ENCODE results near the gene PNMA1. TPM values are rescaled to one million over a fixed set of nuclear protein-coding genes. Genes with fewer than 3 reads are reported as not detected.

PNMA1 gene
- total and polyA plus RNA-seq, 9 of the 15 experiments (the other 6 are each of a cell fraction or from before 2014, with no cell fraction given) = 1.7 to 26.4 (median 8.7) TPM

DNA sequence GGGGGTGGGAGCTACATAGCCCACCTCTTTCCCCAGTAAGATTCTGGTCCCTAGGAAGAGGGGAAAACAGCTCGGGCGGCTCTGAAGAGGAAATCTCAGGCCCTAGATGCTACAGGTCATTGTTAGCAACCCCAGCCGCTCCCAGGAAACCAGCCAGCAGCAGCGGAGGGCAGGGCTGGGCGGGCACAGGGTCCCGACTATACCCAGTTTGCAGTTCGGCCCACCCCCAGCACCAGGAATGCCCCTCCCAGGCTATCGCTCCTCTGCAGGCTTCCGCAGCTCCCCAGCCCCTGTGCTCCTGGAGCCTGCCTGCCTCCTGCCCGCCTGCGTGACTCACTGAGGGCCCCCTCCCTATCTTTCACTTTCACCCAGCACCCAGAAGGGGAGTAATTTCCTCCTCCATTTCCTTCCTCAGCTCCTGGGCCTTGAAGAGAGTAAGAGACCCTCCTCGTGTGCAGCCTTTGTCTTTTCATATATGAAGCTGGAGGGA is 27.2 kb upstream of the PNMA1 start (continued):
- TF ChIP-seq MBD1 (CRISPR knock-in tag; IDR thresholded peaks at IDR 0.05) = no peak
- peak; percentile 64 for TF ChIP-seq NEUROD1 (IDR thresholded peaks at IDR 0.05; ENCODE audit: borderline replicate concordance, low read depth, low read length, partially characterized antibody)
- no peak for TF ChIP-seq SRSF7 (optimal IDR thresholded peaks at IDR 0.05; ENCODE audit: low read depth, low read length)
- TF ChIP-seq, protein P1, sequence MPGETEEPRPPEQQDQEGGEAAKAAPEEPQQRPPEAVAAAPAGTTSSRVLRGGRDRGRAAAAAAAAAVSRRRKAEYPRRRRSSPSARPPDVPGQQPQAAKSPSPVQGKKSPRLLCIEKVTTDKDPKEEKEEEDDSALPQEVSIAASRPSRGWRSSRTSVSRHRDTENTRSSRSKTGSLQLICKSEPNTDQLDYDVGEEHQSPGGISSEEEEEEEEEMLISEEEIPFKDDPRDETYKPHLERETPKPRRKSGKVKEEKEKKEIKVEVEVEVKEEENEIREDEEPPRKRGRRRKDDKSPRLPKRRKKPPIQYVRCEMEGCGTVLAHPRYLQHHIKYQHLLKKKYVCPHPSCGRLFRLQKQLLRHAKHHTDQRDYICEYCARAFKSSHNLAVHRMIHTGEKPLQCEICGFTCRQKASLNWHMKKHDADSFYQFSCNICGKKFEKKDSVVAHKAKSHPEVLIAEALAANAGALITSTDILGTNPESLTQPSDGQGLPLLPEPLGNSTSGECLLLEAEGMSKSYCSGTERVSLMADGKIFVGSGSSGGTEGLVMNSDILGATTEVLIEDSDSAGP (CRISPR knock-in tag; IDR thresholded peaks at IDR 0.05) = no peak
- no peak for TF ChIP-seq ZNF717 (CRISPR knock-in tag; IDR thresholded peaks at IDR 0.05)
- no peak for TF ChIP-seq HDAC8 (tag; IDR thresholded peaks at IDR 0.05)
- TF ChIP-seq PURB (CRISPR knock-in tag; IDR thresholded peaks at IDR 0.05; ENCODE audit: low read depth) = no peak
- TF ChIP-seq TCFL5 (CRISPR knock-in tag; conservative IDR thresholded peaks at IDR 0.05) = no peak
- TF ChIP-seq GABPB2 (CRISPR knock-in tag; conservative IDR thresholded peaks at IDR 0.05) = no peak
- TF ChIP-seq HNRNPL (IDR thresholded peaks at IDR 0.05; ENCODE audit: low read depth, low read length) = peak; percentile 76; the same call in 1 of the 2 replicates
- no peak for TF ChIP-seq BDP1 (IDR thresholded peaks at IDR 0.05; ENCODE audit: insufficient read depth, insufficient read length)
- TF ChIP-seq, protein P2, sequence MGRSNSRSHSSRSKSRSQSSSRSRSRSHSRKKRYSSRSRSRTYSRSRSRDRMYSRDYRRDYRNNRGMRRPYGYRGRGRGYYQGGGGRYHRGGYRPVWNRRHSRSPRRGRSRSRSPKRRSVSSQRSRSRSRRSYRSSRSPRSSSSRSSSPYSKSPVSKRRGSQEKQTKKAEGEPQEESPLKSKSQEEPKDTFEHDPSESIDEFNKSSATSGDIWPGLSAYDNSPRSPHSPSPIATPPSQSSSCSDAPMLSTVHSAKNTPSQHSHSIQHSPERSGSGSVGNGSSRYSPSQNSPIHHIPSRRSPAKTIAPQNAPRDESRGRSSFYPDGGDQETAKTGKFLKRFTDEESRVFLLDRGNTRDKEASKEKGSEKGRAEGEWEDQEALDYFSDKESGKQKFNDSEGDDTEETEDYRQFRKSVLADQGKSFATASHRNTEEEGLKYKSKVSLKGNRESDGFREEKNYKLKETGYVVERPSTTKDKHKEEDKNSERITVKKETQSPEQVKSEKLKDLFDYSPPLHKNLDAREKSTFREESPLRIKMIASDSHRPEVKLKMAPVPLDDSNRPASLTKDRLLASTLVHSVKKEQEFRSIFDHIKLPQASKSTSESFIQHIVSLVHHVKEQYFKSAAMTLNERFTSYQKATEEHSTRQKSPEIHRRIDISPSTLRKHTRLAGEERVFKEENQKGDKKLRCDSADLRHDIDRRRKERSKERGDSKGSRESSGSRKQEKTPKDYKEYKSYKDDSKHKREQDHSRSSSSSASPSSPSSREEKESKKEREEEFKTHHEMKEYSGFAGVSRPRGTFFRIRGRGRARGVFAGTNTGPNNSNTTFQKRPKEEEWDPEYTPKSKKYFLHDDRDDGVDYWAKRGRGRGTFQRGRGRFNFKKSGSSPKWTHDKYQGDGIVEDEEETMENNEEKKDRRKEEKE (IDR thresholded peaks at IDR 0.05; ENCODE audit: borderline replicate concordance in 1 of 2, control insufficient read depth in 1 of 2, low read depth in 2 of 2, low read length in 1 of 2) = no peak
- no peak for TF ChIP-seq ARNT (IDR thresholded peaks at IDR 0.05)
- TF ChIP-seq ZNF12 (CRISPR knock-in tag; IDR thresholded peaks at IDR 0.05) = no peak
- TF ChIP-seq SLC30A9 (CRISPR knock-in tag; IDR thresholded peaks at IDR 0.05) = no peak
- TF ChIP-seq TBL1XR1 (IDR thresholded peaks at IDR 0.05; ENCODE audit: low read length in 2 of 2) = peak in 1 of 2 experiments; percentile 44; a peak in 1 of 4 replicates
- TF ChIP-seq, protein P3, sequence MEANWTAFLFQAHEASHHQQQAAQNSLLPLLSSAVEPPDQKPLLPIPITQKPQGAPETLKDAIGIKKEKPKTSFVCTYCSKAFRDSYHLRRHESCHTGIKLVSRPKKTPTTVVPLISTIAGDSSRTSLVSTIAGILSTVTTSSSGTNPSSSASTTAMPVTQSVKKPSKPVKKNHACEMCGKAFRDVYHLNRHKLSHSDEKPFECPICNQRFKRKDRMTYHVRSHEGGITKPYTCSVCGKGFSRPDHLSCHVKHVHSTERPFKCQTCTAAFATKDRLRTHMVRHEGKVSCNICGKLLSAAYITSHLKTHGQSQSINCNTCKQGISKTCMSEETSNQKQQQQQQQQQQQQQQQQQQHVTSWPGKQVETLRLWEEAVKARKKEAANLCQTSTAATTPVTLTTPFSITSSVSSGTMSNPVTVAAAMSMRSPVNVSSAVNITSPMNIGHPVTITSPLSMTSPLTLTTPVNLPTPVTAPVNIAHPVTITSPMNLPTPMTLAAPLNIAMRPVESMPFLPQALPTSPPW (CRISPR knock-in tag; IDR thresholded peaks at IDR 0.05) = peak; percentile 84
- TF ChIP-seq MAFF (IDR thresholded peaks at IDR 0.05; ENCODE audit: low read length) = no peak
- no peak for TF ChIP-seq PHF21A (IDR thresholded peaks at IDR 0.05; ENCODE audit: borderline replicate concordance, low read depth)
- TF ChIP-seq MYNN (IDR thresholded peaks at IDR 0.05) = peak; percentile 87
- TF ChIP-seq MYNN (CRISPR knock-in tag; IDR thresholded peaks at IDR 0.05) = no peak
- no peak for TF ChIP-seq BACH1 (tag; IDR thresholded peaks at IDR 0.05)
- TF ChIP-seq ARID1B (IDR thresholded peaks at IDR 0.05) = peak; percentile 96
